Large intestine (tissue), 3 donors: ENCODE measurements around the gene MAF. TPM values are rescaled to one million over a fixed set of nuclear protein-coding genes. Genes with fewer than 3 reads are reported as not detected.

Experiments used
- DNase-seq, 2 donors: peaks; one replicate each; pipeline versions ENCODE4 v3.0.0 to v3.0.0-alpha.2; 2013
- H3K27ac ChIP-seq: one replicate; pipeline ENCODE4 v1.5.1; 2013; ENCODE audit warnings: low read length
- H3K27me3 ChIP-seq: 2 replicates; pipeline ENCODE4 v1.6.1; 2013; ENCODE audit warnings: low read length; ENCODE audit not compliant: control insufficient read depth, insufficient read depth
- H3K36me3 ChIP-seq: 2 replicates; pipeline ENCODE4 v1.6.1; 2013; ENCODE audit warnings: low read length; ENCODE audit not compliant: control insufficient read depth, insufficient read depth
- H3K4me1 ChIP-seq: one replicate; pipeline ENCODE4 v1.6.1; 2013; ENCODE audit warnings: low read length; ENCODE audit not compliant: control insufficient read depth, insufficient read depth
- H3K4me3 ChIP-seq: one replicate; pipeline ENCODE4 v1.5.1; 2013; ENCODE audit warnings: low read length
- H3K9me3 ChIP-seq: one replicate; pipeline ENCODE4 v1.6.1; 2013; ENCODE audit warnings: mild to moderate bottlenecking, low read depth, low read length, moderate library complexity; ENCODE audit not compliant: control insufficient read depth
- WGBS: methylation state at CpG from one replicate; pipeline ENCODE4 v1.1.5; 2013; ENCODE audit warnings: low lambda C conversion rate; ENCODE audit not compliant: insufficient coverage; 5-methylcytosine and 5-hydroxymethylcytosine counted together
- polyA plus RNA-seq: library from polyadenylated mRNA; unstranded; fragments of 120-200 nt; gene quantifications from one replicate; pipeline ENCODE4 v1.2.1, GENCODE V29; 2013

The MAF gene
- polyA plus RNA-seq, 1 donor = 224 TPM

- no peak for DNase-seq
- WGBS = no CpG with 5 or more reads among the region's 5 CpGs
- no peaks in the 10 kb centered on the region for H3K9me3 ChIP-seq
Measured at GRCh38 chr16:79638386-79638785, 37.8 kb upstream of the MAF start.

GRCh38 chr16:79635488-79635887, 35.0 kb upstream of the MAF start:
- WGBS = no CpG with 5 or more reads among the region's 2 CpGs

More at GRCh38 chr16:79638386-79638785, 37.8 kb upstream of the MAF start:
- Histone ChIP-seq H3K27ac (no peak overlapping the region), H3K4me1 (peaks cover 3% of the 10 kb centered on the region), H3K36me3 (no peaks in the 10 kb centered on the region), H3K27me3 (no peaks in the 10 kb centered on the region), H3K4me3 (no peak overlapping the region)

GRCh38 chr16:79634298-79634697, 33.8 kb upstream of the MAF start:
- no peak overlapping the region for H3K4me3 ChIP-seq
- H3K27ac ChIP-seq = no peak overlapping the region
- H3K9me3 ChIP-seq = no peaks in the 10 kb centered on the region
- no peak for DNase-seq
- H3K27me3 ChIP-seq = no peaks in the 10 kb centered on the region
- no peaks in the 10 kb centered on the region for H3K36me3 ChIP-seq
- peaks cover 6% of the 10 kb centered on the region for H3K4me1 ChIP-seq
- WGBS = no CpG with 5 or more reads among the region's 7 CpGs

More at GRCh38 chr16:79635488-79635887, 35.0 kb upstream of the MAF start:
- Histone ChIP-seq H3K4me1 (peaks cover 6% of the 10 kb centered on the region), H3K27ac (no peak overlapping the region), H3K36me3 (no peaks in the 10 kb centered on the region), H3K9me3 (no peaks in the 10 kb centered on the region), H3K4me3 (no peak overlapping the region), H3K27me3 (no peaks in the 10 kb centered on the region)
- no peak for DNase-seq

GRCh38 chr16:79632289-79632688, 31.8 kb upstream of the MAF start:
- H3K36me3 ChIP-seq = no peaks in the 10 kb centered on the region
- H3K4me3 ChIP-seq = no peak overlapping the region
- no peak for DNase-seq
- H3K4me1 ChIP-seq = peaks cover 6% of the 10 kb centered on the region
- no peaks in the 10 kb centered on the region for H3K27me3 ChIP-seq
- H3K9me3 ChIP-seq = no peaks in the 10 kb centered on the region
- no CpG with 5 or more reads among the region's 7 CpGs for WGBS
- H3K27ac ChIP-seq = no peak overlapping the region

GRCh38 chr16:79628988-79629387, 28.5 kb upstream of the MAF start:
- Histone ChIP-seq H3K27me3 (no peaks in the 10 kb centered on the region), H3K4me3 (no peak overlapping the region), H3K9me3 (no peaks in the 10 kb centered on the region), H3K36me3 (no peaks in the 10 kb centered on the region), H3K4me1 (peaks cover 6% of the 10 kb centered on the region), H3K27ac (no peak overlapping the region)
- WGBS = 100% methylated on average over 2 of the region's 6 CpGs
- no peak for DNase-seq

- Histone ChIP-seq H3K4me3 (no peak overlapping the region), H3K9me3 (no peaks in the 10 kb centered on the region), H3K27ac (no peak overlapping the region), H3K27me3 (no peaks in the 10 kb centered on the region), H3K4me1 (peaks cover 5% of the 10 kb centered on the region), H3K36me3 (no peaks in the 10 kb centered on the region)
- DNase-seq = no peak
- no CpG with 5 or more reads among the region's 5 CpGs for WGBS
Measured at GRCh38 chr16:79628501-79628975, 28.0 kb upstream of the MAF start.

- 100% methylated on average over 2 of the region's 2 CpGs for WGBS
Measured at GRCh38 chr16:79627092-79627491, 26.6 kb upstream of the MAF start.

GRCh38 chr16:79625738-79626137, 25.2 kb upstream of the MAF start:
- WGBS = no CpG with 5 or more reads among the region's 1 CpG

More at GRCh38 chr16:79627092-79627491, 26.6 kb upstream of the MAF start:
- Histone ChIP-seq H3K4me3 (no peak overlapping the region), H3K27ac (no peak overlapping the region), H3K36me3 (no peaks in the 10 kb centered on the region), H3K9me3 (no peaks in the 10 kb centered on the region), H3K27me3 (no peaks in the 10 kb centered on the region), H3K4me1 (no peaks in the 10 kb centered on the region)
- no peak for DNase-seq

GRCh38 chr16:79623824-79624223, 23.3 kb upstream of the MAF start:
- H3K4me1 ChIP-seq = no peaks in the 10 kb centered on the region
- no peaks in the 10 kb centered on the region for H3K9me3 ChIP-seq
- no peaks in the 10 kb centered on the region for H3K27me3 ChIP-seq
- H3K4me3 ChIP-seq = no peak overlapping the region
- H3K27ac ChIP-seq = no peak overlapping the region
- 60% methylated on average over 1 of the region's 2 CpGs for WGBS
- H3K36me3 ChIP-seq = no peaks in the 10 kb centered on the region
- DNase-seq = no peak

More at GRCh38 chr16:79625738-79626137, 25.2 kb upstream of the MAF start:
- Histone ChIP-seq H3K36me3 (no peaks in the 10 kb centered on the region), H3K4me3 (no peak overlapping the region), H3K4me1 (no peaks in the 10 kb centered on the region), H3K9me3 (no peaks in the 10 kb centered on the region), H3K27me3 (no peaks in the 10 kb centered on the region), H3K27ac (no peak overlapping the region)
- no peak for DNase-seq

GRCh38 chr16:79623062-79623461, 22.5 kb upstream of the MAF start:
- WGBS = no CpG with 5 or more reads among the region's 9 CpGs
- Histone ChIP-seq H3K27ac (no peak overlapping the region), H3K9me3 (no peaks in the 10 kb centered on the region), H3K27me3 (no peaks in the 10 kb centered on the region), H3K4me1 (no peaks in the 10 kb centered on the region), H3K4me3 (no peak overlapping the region), H3K36me3 (no peaks in the 10 kb centered on the region)
- no peak for DNase-seq

- WGBS = no CpG with 5 or more reads among the region's 1 CpG
- Histone ChIP-seq H3K27me3 (no peaks in the 10 kb centered on the region), H3K4me1 (no peaks in the 10 kb centered on the region), H3K27ac (no peak overlapping the region), H3K36me3 (no peaks in the 10 kb centered on the region), H3K4me3 (no peak overlapping the region), H3K9me3 (no peaks in the 10 kb centered on the region)
- DNase-seq = no peak
Measured at GRCh38 chr16:79621027-79621426, 20.5 kb upstream of the MAF start.
